Left lung (tissue), 10 donors: ENCODE results near the gene TNIK. TPM values are rescaled to one million over a fixed set of nuclear protein-coding genes. Genes with fewer than 3 reads are reported as not detected.
A peak's percentile ranks its signal among the peaks of the same experiment; 100 is the strongest.

ENCODE experiments used
- ATAC-seq: fragments of 200-7000 bp; cut with Tn5 transposase; one replicate; pipeline ENCODE4 v1.9.1; 2020; ENCODE audit warnings: moderate library complexity
- DNase-seq, 4 donors: peaks; one replicate each; pipeline ENCODE4 v3.0.0-alpha.2; 2013 to 2020
- H3K27ac ChIP-seq, 2 donors: fragments of 200-600 bp; sonication (generic) in 1 of 2; one replicate each; pipeline versions ENCODE4 v1.5.0 to v1.8.0; 2020 to 2021
- H3K27me3 ChIP-seq, 2 donors: fragments of 200-600 bp; sonication (generic) in 1 of 2; one replicate each; pipeline versions ENCODE4 v1.5.0 to v1.8.0; 2020 to 2021
- H3K36me3 ChIP-seq, 2 donors: fragments of 200-600 bp; sonication (generic) in 1 of 2; one replicate each; pipeline versions ENCODE4 v1.5.0 to v1.8.0; 2020 to 2021
- H3K4me1 ChIP-seq, 2 donors: fragments of 200-600 bp; one replicate each; pipeline ENCODE4 v1.8.0; 2021
- H3K4me3 ChIP-seq, 2 donors: fragments of 200-600 bp; sonication (generic) in 1 of 2; one replicate each; pipeline versions ENCODE4 v1.5.0 to v1.8.0; 2020 to 2021; ENCODE audit warnings: mild to moderate bottlenecking in 1 of 2
- H3K9me3 ChIP-seq, 2 donors: fragments of 200-600 bp; sonication (generic) in 1 of 2; one replicate each; pipeline versions ENCODE4 v1.5.0 to v1.8.0; 2020 to 2021
- CTCF ChIP-seq, 2 donors: fragments of 200-600 bp; sonication (generic) in 1 of 2; IDR thresholded peaks; one replicate each; pipeline versions ENCODE4 v1.5.0 to v1.8.0; 2021; ENCODE audit warnings: antibody characterized with exemption in 2 of 2
- intact Hi-C, 2 donors: fragments of 100-400 bp; cut with DNase I; formaldehyde crosslinking; loops; one replicate each; pipeline versions ENCODE4 v1.11.2 to v1.14.2; 2022
- polyA plus RNA-seq, 6 donors: library from polyadenylated mRNA; unstranded; fragments of 120-200 nt; gene quantifications; one replicate each; pipeline ENCODE4 v1.2.1, GENCODE V29; 2013; ENCODE audit not compliant: insufficient read length in 6 of 6
- total RNA-seq, 2 donors: library from RNA; stranded (reverse); fragmentation: NEBNext Ultra II Directional; extraction: Animal tissue kit (Norgen Biotek cat#: 25700); gene quantifications; one replicate each; pipeline ENCODE4 v1.2.1, GENCODE V29; 2021
- donor health status: DM: no; HTN: yes; CAD: no.
- donor health status: DM: no; HTN: no; CAD: no.

TNIK gene
- total and polyA plus RNA-seq, 8 donors, result 14.8 to 42.0 (median 17.4) TPM

GRCh38 chr3:171201825-171202224 is 258.4 kb downstream of the TNIK start:
- intact Hi-C loops, result no loop called here
- ATAC-seq (no peak), DNase-seq (no peak)
- no peak overlapping the region for H3K27ac ChIP-seq
- H3K4me3 ChIP-seq, result no peak overlapping the region
- H3K27me3 ChIP-seq, result no peaks in the 10 kb centered on the region
- peaks cover 0 to 4% of the 10 kb centered on the region in 2 donors for H3K36me3 ChIP-seq
- no peaks in the 10 kb centered on the region for H3K9me3 ChIP-seq
- no peaks in the 10 kb centered on the region for H3K4me1 ChIP-seq
- TF ChIP-seq CTCF (IDR thresholded peaks at IDR 0.05), result no peak

GRCh38 chr3:171200750-171201088 is 259.5 kb downstream of the TNIK start:
- Histone ChIP-seq H3K27ac (no peak overlapping the region), H3K4me1 (no peaks in the 10 kb centered on the region), H3K9me3 (no peaks in the 10 kb centered on the region), H3K36me3 (peaks cover 0 to 3% of the 10 kb centered on the region in 2 donors), H3K27me3 (no peaks in the 10 kb centered on the region), H3K4me3 (no peak overlapping the region)
- no peak for ATAC-seq
- DNase-seq, result no peak
- intact Hi-C loops, result no loop called here
- no peak for TF ChIP-seq CTCF (IDR thresholded peaks at IDR 0.05)

- intact Hi-C loops, result no loop called here
These were observed 260.0 kb downstream of the TNIK start for GRCh38 chr3:171200052-171200749.

GRCh38 chr3:171199473-171199829 is 260.8 kb downstream of the TNIK start:
- no peak for TF ChIP-seq CTCF (IDR thresholded peaks at IDR 0.05)

More at GRCh38 chr3:171200052-171200749, 260.0 kb downstream of the TNIK start:
- no peaks in the 10 kb centered on the region for H3K4me1 ChIP-seq
- H3K9me3 ChIP-seq, result no peaks in the 10 kb centered on the region
- DNase-seq (no peak), ATAC-seq (peak; percentile 57)
- H3K27ac ChIP-seq, result no peak overlapping the region
- no peak for TF ChIP-seq CTCF (IDR thresholded peaks at IDR 0.05)
- no peaks in the 10 kb centered on the region for H3K27me3 ChIP-seq
- H3K36me3 ChIP-seq, result no peaks in the 10 kb centered on the region
- H3K4me3 ChIP-seq, result no peak overlapping the region

GRCh38 chr3:171198781-171199472 is 261.3 kb downstream of the TNIK start:
- intact Hi-C loops, result no loop called here
- ATAC-seq (no peak), DNase-seq (no peak)
- H3K4me1 ChIP-seq, result no peaks in the 10 kb centered on the region
- no peak for TF ChIP-seq CTCF (IDR thresholded peaks at IDR 0.05)
- no peaks in the 10 kb centered on the region for H3K9me3 ChIP-seq
- H3K27me3 ChIP-seq, result no peaks in the 10 kb centered on the region
- H3K27ac ChIP-seq, result no peak overlapping the region
- H3K4me3 ChIP-seq, result no peak overlapping the region
- H3K36me3 ChIP-seq, result no peaks in the 10 kb centered on the region

More at GRCh38 chr3:171199473-171199829, 260.8 kb downstream of the TNIK start:
- no peaks in the 10 kb centered on the region for H3K27me3 ChIP-seq
- ATAC-seq, result no peak
- no peak for DNase-seq
- intact Hi-C loops, result no loop called here
- H3K9me3 ChIP-seq, result no peaks in the 10 kb centered on the region
- H3K36me3 ChIP-seq, result no peaks in the 10 kb centered on the region
- no peaks in the 10 kb centered on the region for H3K4me1 ChIP-seq
- no peak overlapping the region for H3K27ac ChIP-seq
- no peak overlapping the region for H3K4me3 ChIP-seq
